HG02852 (cell line): ENCODE data around the gene TRPM2.
"Not testable (repeated sequence)": the region's sequence is repeated elsewhere in the genome, so short reads cannot be mapped to it uniquely, and the experiment has no call there.

Source experiments
- ATAC-seq: cut with Tn5 transposase; IDR thresholded peaks from one replicate; pipeline ENCODE4 v1.9.1; 2021; ENCODE audit warnings: mild to moderate bottlenecking, moderate library complexity; ENCODE audit not compliant: unreplicated experiment

Gene TRPM2

GRCh38 chr21:44333509-44334328 lies 19.7 kb upstream of the TRPM2 start:
- no peak for ATAC-seq

DNA sequence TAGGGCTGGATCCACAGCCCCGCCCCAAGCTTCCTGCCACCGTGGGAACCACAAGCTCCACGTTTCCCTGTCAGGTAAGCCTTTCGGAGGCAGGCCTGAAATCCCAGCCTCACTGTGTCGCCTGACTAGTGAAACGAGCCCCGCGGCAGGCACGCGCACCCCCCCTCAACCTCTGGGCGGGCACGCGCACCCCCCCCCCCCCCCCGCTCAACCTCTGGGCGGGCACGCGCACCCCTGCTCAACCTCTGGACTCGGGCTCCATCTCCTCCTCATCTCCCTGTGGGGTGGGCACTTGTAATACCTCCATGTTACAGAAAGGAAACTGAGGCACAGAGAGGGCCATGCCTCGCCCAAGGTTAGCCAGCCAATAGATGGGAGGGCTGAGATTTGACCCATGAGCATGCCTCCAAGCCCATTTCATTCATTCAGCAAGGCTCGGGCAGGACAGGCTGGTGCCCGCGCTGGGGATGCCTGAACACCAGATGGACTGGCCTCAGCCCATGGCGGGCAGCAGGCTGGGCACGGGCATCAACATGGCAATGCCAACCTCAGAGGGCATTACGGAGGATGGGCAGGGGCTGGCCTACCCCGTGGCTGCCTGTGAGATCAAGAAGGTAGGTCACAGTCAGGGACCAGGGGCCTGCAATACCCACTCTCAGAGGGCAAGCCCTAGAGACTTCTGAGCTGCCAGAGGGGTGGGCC lies 18.9 kb upstream of the TRPM2 start:
- ATAC-seq = no peak

DNA sequence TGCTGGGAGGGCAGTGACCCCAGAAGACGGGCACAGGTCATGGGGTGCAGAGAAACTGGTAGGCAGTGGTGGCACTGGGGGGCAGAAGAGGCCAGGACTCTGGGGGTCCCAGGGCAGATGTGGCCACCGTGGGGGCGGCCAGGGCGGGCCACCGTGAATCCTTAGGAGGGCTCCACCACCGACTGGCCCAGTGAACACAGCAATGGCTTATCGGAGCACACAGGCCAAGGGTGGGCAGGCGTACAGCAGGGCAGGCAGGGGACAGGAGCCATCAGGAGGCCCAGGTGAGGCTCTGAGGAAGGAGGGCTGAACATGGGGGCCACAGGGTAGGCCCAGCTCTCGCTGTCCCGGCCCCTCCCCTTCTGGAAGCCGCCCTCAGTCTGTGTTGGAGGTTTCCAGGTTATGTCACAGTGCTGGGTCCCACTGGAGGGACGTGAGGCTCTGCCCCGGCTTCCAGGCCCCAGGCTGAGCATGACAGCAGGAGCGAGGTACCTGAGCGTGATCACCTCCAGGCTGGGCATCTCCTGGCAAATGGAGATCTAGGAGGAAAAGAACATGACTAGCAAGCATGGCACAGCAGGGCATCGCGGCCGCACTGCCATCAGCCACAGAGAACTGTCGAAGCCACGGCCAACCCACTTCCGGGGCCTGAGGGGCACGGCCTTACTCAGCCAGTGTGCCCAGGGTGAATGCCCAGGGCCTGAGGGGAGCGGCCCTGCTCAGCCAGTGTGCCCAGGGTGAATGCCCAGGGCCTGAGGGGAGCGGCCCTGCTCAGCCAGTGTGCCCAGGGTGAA lies 18.0 kb upstream of the TRPM2 start:
- no peak for ATAC-seq

GRCh38 chr21:44337449-44337848 lies 16.0 kb upstream of the TRPM2 start:
- no peak for ATAC-seq

DNA sequence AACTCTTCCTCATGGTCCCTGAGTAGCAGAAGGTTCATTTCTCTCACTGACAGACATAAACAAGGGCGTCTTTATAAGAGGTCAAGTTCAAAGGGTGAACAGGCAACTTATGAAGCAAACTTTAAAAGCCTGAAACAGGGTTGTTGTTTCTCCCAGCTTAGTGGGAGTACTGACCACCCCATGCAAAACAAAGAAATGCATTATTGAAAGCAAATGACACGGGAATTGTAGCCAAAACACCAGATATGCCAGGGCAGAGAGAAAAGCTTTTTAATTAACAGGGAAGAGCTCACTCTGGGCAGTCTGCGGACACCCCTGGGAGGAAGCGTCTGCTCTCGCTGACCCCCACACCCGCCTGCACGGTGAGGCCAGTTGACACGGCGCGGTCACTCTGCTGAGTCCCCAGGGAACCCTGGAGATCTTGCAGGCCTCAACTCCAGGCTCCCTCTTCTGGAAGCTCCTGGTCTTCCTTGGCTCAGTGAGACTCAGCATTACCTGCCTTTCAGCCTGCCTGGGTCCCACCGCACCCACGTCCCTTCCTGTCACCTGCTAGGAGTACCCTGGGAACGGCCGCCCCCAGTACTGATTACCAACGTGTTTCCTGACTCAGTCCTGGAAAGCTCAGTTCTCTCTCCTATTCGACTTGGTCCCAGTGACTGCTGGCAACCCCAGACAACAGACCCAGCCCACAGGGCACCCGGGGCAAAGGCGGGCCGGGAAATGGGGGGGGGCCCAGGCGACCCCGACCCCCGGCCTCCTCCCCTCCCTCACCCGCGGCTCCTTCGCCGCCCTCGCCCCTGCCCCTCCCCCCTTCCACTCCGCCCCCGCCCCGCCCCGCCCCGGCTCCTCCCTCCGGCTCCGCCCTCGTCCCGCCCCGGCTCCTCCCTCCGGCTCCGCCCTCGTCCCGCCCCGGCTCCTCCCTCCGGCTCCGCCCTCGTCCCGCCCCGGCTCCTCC lies 15.2 kb upstream of the TRPM2 start:
- no peak for ATAC-seq

GRCh38 chr21:44338971-44339910 lies 14.2 kb upstream of the TRPM2 start, which contains the start of gene CFAP410:
TSS of gene CFAP410 (minus strand) at chr21:44339390. CDS start at chr21:44339194, 196 bp downstream.
- ATAC-seq = peak; percentile 85

DNA sequence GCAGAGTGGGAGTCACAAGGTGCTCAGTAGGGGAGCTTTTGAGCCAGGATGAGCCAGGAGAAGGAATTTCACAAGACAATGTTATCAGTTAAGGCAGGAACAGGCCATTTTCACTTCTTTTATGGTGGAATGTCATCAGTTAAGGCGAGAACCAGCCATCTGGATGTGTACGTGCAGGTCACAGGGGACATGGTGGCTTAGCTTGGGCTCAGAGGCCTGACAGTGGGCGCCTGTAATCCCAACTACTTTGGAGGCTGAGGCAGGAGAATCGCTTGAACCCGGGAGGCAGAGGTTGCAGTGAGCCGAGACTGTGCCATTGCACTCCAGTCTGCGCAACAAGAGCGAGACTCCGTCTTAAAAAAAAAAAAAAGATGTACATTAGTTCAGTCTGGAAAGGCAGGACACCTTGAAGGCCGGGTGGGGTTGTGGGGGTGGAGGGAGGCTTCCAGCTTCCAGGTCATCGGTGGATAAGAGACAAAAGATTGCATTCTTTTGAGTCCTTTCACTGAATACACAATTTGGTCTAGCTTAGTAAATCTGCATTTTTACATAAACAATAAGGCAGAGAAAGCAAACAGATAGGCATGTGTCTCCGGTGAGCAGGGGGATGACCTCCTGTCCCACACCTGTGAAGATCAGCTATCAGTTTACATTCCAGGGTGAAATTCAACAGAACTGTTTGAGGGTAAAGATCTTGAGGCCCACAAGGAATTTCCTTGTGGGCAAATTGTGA lies 11.5 kb upstream of the TRPM2 start:
- not testable (repeated sequence) for ATAC-seq

GRCh38 chr21:44342981-44343380 lies 10.4 kb upstream of the TRPM2 start:
- not testable (repeated sequence) for ATAC-seq

DNA sequence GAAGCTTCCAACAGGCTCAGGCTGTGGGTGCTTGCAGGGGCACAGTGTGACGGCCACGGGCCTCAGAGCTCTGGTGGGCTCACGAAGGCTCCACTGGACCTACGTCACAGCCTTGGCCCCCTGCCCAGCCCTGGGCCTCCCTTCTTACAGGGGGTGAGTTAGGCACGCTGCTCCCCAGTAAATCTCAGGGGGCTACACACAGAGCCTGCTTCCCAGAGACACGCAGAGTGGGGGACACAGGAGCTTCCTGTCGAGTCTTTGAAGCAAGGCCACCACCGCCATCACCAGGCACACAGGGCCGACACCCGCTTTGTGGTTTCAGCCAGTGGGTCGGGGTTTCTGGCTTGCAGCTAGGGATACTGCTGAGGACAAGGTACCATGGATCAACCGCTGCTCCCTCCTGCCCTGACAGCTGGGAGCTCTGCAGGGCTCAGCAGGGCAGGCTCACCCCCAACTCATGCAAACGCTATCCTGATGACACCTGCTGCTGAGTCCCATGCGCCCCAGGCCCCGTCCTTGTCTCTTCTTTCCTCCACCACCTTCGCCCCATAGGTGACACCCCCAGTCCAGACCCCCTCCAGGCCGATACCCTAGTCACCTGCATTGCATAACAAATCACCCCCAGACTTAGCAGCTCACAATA lies 8.8 kb upstream of the TRPM2 start:
- ATAC-seq = no peak

DNA sequence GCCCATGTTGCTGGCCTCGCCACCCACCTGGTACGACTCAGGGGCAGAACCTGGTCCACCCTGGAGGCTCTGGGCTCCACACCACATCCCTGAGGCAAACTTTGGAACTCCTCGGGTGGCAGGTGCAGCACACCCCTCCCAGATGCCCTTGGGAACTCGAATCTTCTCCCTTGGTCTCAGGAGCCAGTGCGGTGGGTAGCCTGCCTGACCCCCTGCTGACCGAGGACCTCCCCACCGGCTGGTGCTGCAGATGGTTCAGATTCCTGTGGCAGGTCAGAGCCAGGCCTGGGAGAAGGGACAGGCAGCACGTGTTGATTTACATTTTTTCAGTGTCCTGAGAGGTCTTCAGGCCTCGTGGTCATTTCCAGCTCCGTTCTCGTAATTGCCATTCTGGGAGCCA lies 7.9 kb upstream of the TRPM2 start:
- ATAC-seq = no peak

DNA sequence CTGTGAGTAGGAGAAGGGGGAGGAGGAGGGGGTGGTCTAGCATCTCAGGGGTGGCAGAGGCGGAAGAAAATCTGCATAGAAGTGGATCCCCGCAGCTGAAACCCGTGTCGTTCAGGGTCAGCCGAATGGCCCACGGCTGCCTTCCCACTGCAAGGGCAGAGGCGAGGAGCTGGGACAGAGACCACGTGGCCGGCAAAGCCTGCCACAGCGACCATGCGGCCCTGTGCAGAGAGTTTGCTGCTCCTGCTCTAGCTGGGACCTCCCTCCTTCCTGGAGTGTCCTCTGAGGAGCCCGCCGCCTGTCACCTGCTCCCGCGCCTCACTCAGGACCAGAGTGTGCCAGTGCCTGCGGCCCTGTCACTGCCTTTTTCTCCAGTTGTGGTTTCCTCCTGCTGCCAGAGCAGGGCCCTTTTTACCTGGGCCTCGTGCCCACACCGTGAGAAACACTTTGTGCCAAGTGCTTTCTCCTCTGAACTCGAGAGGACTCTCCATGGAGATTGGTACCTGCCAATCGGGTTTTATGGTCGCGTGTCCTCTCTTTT lies 5.4 kb upstream of the TRPM2 start:
- no peak for ATAC-seq

DNA sequence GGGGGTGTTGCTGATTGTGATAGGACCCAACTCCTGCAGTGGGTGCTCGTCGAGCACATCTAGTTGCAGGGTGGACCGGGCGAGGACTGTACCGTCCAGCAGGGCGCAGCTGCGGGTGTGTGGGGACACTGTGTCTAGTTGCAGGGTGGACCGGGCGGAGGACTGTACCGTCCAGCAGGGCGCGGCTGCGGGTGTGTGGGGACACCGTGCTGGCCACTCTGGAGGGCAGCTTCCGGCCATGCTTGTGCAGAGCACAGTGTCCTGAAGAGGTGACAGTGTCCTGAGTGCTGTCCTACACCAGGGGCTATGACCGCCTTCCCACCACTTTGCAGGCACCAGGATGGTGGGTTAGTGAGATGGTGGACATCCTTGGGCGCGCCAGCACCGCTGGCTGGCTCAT lies 4.6 kb upstream of the TRPM2 start:
- no peak for ATAC-seq

GRCh38 chr21:44349416-44349846 lies 4.0 kb upstream of the TRPM2 start:
- ATAC-seq = no peak

DNA sequence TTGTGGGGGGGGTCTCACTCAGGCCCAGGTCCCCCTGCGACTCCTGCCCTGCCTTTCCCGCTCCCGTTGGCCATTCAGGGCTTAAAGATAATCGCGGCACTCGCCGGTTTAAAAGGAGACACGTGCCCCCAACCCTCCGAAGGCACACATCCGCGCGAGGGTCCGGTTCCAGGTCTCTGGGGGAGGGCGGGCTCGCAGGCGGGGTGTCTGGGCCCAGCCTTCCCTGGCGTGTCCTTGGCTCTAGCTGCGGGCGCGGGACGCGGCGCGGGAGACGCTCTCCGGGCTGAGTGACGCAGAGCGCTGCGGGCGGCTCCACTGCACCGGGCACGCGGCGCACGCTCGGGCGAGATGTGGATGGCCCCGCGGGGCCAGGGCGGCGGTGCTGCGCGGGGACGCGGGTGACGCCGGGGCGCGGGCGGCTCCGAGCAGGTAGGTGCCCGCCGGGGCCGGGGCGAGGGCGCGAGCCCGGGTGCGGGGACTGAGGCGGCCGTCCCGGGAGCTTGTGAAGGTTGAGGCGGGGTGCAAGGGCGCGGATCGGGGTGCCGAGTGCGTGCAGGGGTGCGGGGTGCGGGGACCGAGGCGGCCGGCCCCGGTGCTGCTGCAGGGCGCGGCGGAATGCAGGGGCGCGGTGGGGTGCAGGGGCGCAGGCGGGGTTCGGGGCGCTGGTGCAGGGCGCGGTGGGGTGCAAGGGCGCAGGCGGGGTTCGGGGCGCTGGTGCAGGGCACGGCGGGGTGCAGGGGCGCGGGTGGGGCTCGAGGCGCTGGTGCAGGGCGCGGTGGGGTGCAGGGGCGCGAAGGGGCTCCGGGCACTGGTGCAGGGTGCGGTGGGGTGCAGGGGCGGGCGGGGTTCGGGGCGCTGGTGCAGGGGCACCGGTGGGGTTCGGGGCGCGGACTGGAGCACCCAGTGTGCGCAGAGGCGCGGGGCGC lies 3.3 kb upstream of the TRPM2 start:
- ATAC-seq = no peak

DNA sequence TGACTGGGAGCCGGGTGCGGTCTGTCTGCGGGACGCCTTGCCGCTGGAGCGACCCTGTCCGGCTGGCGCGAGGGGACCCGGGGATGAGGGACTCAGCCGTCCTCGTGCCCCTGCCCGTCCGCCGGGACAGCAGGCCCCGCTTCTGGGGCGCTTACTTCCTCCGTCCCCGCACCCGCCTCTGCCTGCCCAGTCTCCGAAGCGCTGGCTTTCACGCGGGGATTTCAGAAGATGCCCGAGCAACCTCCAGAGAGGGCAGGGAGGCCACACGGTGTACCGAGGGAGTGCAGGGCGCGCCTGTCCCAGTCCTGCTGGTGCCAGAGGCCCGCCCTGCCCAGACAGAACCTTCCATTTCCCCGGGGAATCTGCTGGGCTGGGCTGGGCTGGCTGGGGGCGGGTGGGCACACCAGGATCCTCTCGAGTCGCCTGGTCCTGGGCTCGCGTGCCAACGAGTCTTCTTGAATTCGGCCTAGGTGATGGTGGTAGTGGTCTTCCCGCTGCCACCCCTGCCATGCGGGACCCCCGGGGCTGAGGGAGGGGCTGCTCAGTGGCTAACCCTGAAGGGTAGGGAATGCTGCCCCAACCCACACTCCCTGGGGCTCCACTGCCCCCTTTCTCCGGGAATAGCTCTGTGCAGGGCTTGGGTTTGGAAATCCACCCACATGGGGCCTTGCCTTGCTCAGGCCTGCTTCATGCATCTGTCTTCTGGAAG lies 2.5 kb upstream of the TRPM2 start:
- ATAC-seq = no peak
